Neuronal stem cell (in vitro differentiated cells): Measurements from ENCODE around the gene PCBP4.
A peak's percentile ranks its signal among the peaks of the same experiment; 100 is the strongest.

Experiments
- DNase-seq: peaks from one replicate; pipeline ENCODE4 v3.0.0-alpha.2; 2013; ENCODE audit warnings: low spot score
- H2AFZ ChIP-seq: one replicate; pipeline ENCODE4 v1.6.1; 2013; ENCODE audit warnings: mild to moderate bottlenecking, low read length, inconsistent platforms
- H2AK5ac ChIP-seq: 2 replicates; pipeline ENCODE4 v1.6.1; 2013; ENCODE audit warnings: low read depth, mild to moderate bottlenecking, inconsistent platforms, low read length, moderate library complexity, mixed read lengths
- H2BK120ac ChIP-seq: 2 replicates; pipeline ENCODE4 v1.6.1; 2013; ENCODE audit warnings: low read depth, mild to moderate bottlenecking, inconsistent platforms, low read length, moderate library complexity, mixed read lengths
- H2BK12ac ChIP-seq: one replicate; pipeline ENCODE4 v1.6.1; 2013; ENCODE audit warnings: low read length, inconsistent platforms
- H2BK15ac ChIP-seq: 2 replicates; pipeline ENCODE4 v1.6.1; 2013; ENCODE audit warnings: mild to moderate bottlenecking, low read length, inconsistent platforms, mixed read lengths
- H2BK5ac ChIP-seq: one replicate; pipeline ENCODE4 v1.6.1; 2013; ENCODE audit warnings: inconsistent platforms, mild to moderate bottlenecking, low read length, moderate library complexity
- H3K14ac ChIP-seq: one replicate; pipeline ENCODE4 v1.6.1; 2013; ENCODE audit warnings: low read length, inconsistent platforms
- H3K18ac ChIP-seq: 2 replicates; pipeline ENCODE4 v1.6.1; 2013; ENCODE audit warnings: low read length, inconsistent platforms
- H3K23ac ChIP-seq: 2 replicates; pipeline ENCODE4 v1.6.1; 2013; ENCODE audit warnings: low read depth, mild to moderate bottlenecking, mixed read lengths, low read length, inconsistent platforms; ENCODE audit not compliant: poor library complexity
- H3K27ac ChIP-seq: replicated peaks from 3 replicates; pipeline ENCODE4 v1.5.1; 2013; ENCODE audit warnings: low read length, inconsistent platforms
- H3K27me3 ChIP-seq, 3 experiments: 2 replicates each; pipeline ENCODE4 v1.6.1; 2013; ENCODE audit warnings: low read length in 3 of 3, mild to moderate bottlenecking in 2 of 3, inconsistent platforms in 1 of 3, low read depth in 1 of 3, mixed read lengths in 1 of 3, moderate library complexity in 1 of 3; ENCODE audit not compliant: control insufficient read depth in 3 of 3, insufficient read depth in 3 of 3
- H3K36me3 ChIP-seq, 2 donors: replicated peaks in 1 of 2; 2 replicates each; pipeline ENCODE4 v1.6.1; 2013; ENCODE audit warnings: low read length in 2 of 2; ENCODE audit not compliant: control insufficient read depth in 2 of 2, insufficient read depth in 2 of 2
- H3K4ac ChIP-seq: 2 replicates; pipeline ENCODE4 v1.6.1; 2013; ENCODE audit warnings: inconsistent platforms, mild to moderate bottlenecking, low read length, moderate library complexity
- H3K4me1 ChIP-seq, 2 donors: 1 replicate in 1 of 2; 2 replicates in 1 of 2; pipeline ENCODE4 v1.6.1; 2013; ENCODE audit warnings: low read length in 2 of 2, low read depth in 1 of 2; ENCODE audit not compliant: control insufficient read depth in 2 of 2, insufficient read depth in 1 of 2
- H3K4me2 ChIP-seq: one replicate; pipeline ENCODE4 v1.6.1; 2013; ENCODE audit warnings: mild to moderate bottlenecking, low read length, inconsistent platforms; ENCODE audit not compliant: insufficient read depth, poor library complexity, severe bottlenecking
- H3K4me3 ChIP-seq, 2 donors: 2 replicates each; pipeline ENCODE4 v1.5.1; 2013; ENCODE audit warnings: low read length in 2 of 2, mild to moderate bottlenecking in 2 of 2, inconsistent platforms in 1 of 2, moderate library complexity in 1 of 2
- H3K79me1 ChIP-seq: one replicate; pipeline ENCODE4 v1.6.1; 2013; ENCODE audit warnings: low read depth, mild to moderate bottlenecking, inconsistent platforms, low read length, moderate library complexity
- H3K9ac ChIP-seq: one replicate; pipeline ENCODE4 v1.6.1; 2013; ENCODE audit warnings: mild to moderate bottlenecking, low read depth, low read length, inconsistent platforms; ENCODE audit not compliant: poor library complexity
- H3K9me3 ChIP-seq, 2 donors: replicated peaks in 1 of 2; 2 replicates each; pipeline versions ENCODE3 to v1.6.1; 2013; ENCODE audit warnings: low read length in 2 of 2, mild to moderate bottlenecking in 2 of 2, inconsistent platforms in 1 of 2, low read depth in 1 of 2, mixed read lengths in 1 of 2, moderate library complexity in 1 of 2; ENCODE audit not compliant: control insufficient read depth in 2 of 2, insufficient read depth in 1 of 2
- H4K8ac ChIP-seq: one replicate; pipeline ENCODE4 v1.6.1; 2013; ENCODE audit warnings: low read depth, mild to moderate bottlenecking, inconsistent platforms, low read length, moderate library complexity
- H4K91ac ChIP-seq: one replicate; pipeline ENCODE4 v1.6.1; 2013; ENCODE audit warnings: low read length, low read depth, mild to moderate bottlenecking, inconsistent platforms; ENCODE audit not compliant: poor library complexity
- WGBS, 2 donors: extraction: QIAGEN DNeasy Blood & Tissue Kit; methylation state at CpG; one replicate each; pipeline ENCODE4 v1.1.7; 2013; ENCODE audit warnings: missing lambda C conversion rate in 2 of 2, mixed read lengths in 1 of 2; ENCODE audit not compliant: insufficient read length in 2 of 2, insufficient replicate concordance in 1 of 2; ENCODE audit errors: extremely low coverage in 2 of 2; 5-methylcytosine and 5-hydroxymethylcytosine counted together

The PCBP4 gene

DNA sequence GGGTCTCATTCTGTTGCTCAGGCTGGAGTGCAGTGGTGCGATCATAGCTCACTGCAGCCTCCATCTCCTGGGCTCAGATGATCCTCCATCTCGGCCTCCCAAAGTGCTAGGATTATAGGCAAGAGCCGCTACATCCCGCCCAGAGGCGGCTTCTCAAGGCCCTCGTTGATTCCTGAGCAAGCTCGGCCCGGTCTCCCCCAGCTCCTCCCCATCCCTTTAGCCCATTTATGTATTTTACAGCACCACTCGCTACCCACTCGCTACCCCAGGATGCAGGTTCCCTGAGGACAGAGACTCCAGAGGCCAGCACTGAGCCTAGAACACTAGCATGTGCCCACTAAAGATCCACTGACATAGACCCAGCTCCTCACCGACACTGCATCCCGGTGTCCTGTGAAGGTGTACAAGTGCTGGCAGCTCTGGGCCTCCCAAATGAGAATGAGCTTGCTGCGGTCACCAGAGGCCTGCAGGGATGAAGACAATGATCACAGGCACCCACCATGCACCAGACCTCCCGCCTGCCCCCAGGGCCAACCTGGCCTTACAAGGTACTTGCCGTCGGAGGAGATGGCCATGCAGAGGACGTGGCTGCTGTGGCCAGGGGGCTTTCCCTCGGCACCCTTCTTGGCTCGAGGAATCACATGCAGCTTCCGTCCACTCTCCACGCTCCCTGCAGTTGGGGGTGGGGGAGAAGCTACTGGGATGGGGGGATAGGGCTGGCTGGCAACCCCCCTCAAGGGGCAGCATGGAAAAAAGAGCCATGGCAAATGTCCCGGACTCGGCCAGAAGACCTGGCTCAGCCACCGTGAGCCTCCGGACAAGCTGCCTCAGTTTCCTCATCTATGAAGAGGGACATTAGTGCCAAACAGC is 31.1 kb downstream of the PCBP4 start:
- no peak overlapping the region for H3K4me2 ChIP-seq
- no peak overlapping the region for H3K9ac ChIP-seq
- no CpG with 5 or more reads among the region's 25 CpGs for WGBS, 2 donors
- H3K27me3 ChIP-seq = no peaks in the 10 kb centered on the region
- no peak overlapping the region for H2BK5ac ChIP-seq
- H4K8ac ChIP-seq = no peak overlapping the region
- peaks cover 45 to 75% of the 10 kb centered on the region in 2 donors for H3K36me3 ChIP-seq
- no peak overlapping the region for H2BK120ac ChIP-seq
- H3K4ac ChIP-seq = no peak overlapping the region
- H3K4me3 ChIP-seq = no peak overlapping the region
- no peak overlapping the region for H4K91ac ChIP-seq
- H3K79me1 ChIP-seq = peaks cover 4% of the 10 kb centered on the region
- no peak overlapping the region for H3K23ac ChIP-seq
- no peaks in the 10 kb centered on the region for H3K9me3 ChIP-seq
- no peak overlapping the region for H2BK15ac ChIP-seq
- H3K27ac ChIP-seq = no peak overlapping the region
- no peak overlapping the region for H2AK5ac ChIP-seq
- H3K14ac ChIP-seq = no peak overlapping the region
- H2BK12ac ChIP-seq = no peak overlapping the region
- DNase-seq = no peak
- peaks cover 0 to 3% of the 10 kb centered on the region in 2 donors for H3K4me1 ChIP-seq
- no peak overlapping the region for H2AFZ ChIP-seq
- H3K18ac ChIP-seq = no peak overlapping the region

- peaks cover 3% of the 10 kb centered on the region for H3K79me1 ChIP-seq
- H3K27ac ChIP-seq = no peak overlapping the region
- no peak overlapping the region for H3K18ac ChIP-seq
Measured at GRCh38 chr3:51934991-51935885, 32.0 kb downstream of the PCBP4 start.

DNA sequence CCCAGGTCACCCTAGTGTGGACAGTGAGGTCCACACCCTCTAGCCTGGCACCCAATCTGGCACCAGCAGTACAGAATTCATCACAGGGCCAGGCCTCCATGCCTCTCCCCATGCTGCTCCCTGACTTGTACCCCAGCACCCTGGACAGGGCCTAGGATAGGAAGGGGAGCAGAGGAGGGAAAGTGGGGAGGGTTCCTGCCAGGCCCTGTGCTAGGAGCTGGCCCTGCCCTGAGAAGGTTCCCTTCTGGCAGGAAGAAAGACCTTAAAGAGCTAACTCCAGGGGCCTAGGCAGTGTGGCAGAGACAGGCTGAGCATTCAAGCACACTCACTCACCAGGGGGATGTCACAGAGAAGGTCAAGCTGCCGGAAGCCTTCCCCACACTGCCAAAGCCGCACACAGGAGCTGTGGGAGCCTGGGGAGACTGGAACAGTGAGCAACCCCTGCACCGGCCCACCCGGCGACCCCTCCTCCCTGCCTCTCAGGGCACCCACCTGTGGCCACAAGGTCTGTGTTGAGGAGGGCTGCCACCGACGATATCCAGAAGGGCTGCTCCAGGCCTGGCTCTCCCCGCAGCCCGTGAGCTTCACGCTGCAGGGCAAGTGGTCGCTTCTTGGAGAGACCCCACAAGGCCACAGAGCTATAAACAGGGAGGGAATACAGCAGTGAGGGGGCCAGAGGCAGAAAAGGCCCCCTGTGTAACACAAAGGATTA is 33.0 kb downstream of the PCBP4 start:
- H4K8ac ChIP-seq = no peak overlapping the region
- no peak overlapping the region for H2BK120ac ChIP-seq
- no peak overlapping the region for H3K9ac ChIP-seq
- H3K4me3 ChIP-seq = no peak overlapping the region
- H2BK15ac ChIP-seq = no peak overlapping the region
- no peaks in the 10 kb centered on the region for H3K9me3 ChIP-seq
- no peak overlapping the region for H3K4ac ChIP-seq
- no peak overlapping the region for H2BK5ac ChIP-seq
- no peak overlapping the region for H3K23ac ChIP-seq
- H4K91ac ChIP-seq = no peak overlapping the region
- H3K4me1 ChIP-seq = no peaks in the 10 kb centered on the region
- no peak overlapping the region for H2AFZ ChIP-seq
- H3K4me2 ChIP-seq = no peak overlapping the region
- H2BK12ac ChIP-seq = no peak overlapping the region
- H3K18ac ChIP-seq = no peak overlapping the region
- H2AK5ac ChIP-seq = no peak overlapping the region
- H3K36me3 ChIP-seq = peaks cover 49 to 77% of the 10 kb centered on the region in 2 donors
- no peaks in the 10 kb centered on the region for H3K27me3 ChIP-seq
- peaks cover 3% of the 10 kb centered on the region for H3K79me1 ChIP-seq
- H3K14ac ChIP-seq = no peak overlapping the region
- no CpG with 5 or more reads among the region's 11 CpGs for WGBS, 2 donors
- no peak for DNase-seq
- no peak overlapping the region for H3K27ac ChIP-seq

More at GRCh38 chr3:51934991-51935885, 32.0 kb downstream of the PCBP4 start:
- Histone ChIP-seq H4K8ac (no peak overlapping the region), H2BK15ac (no peak overlapping the region), H3K4ac (no peak overlapping the region), H3K4me1 (no peaks in the 10 kb centered on the region), H2BK5ac (no peak overlapping the region), H3K4me2 (no peak overlapping the region), H3K9me3 (no peaks in the 10 kb centered on the region), H2AFZ (no peak overlapping the region), H4K91ac (no peak overlapping the region), H3K4me3 (no peak overlapping the region), H3K14ac (no peak overlapping the region), H3K23ac (no peak overlapping the region), H2AK5ac (no peak overlapping the region), H3K9ac (peak overlapping the region; percentile 7), H3K36me3 (peaks cover 48 to 78% of the 10 kb centered on the region in 2 donors), H2BK120ac (no peak overlapping the region), H3K27me3 (no peaks in the 10 kb centered on the region), H2BK12ac (no peak overlapping the region)
- DNase-seq = no peak
- WGBS, 2 donors = no CpG with 5 or more reads among the region's 28 CpGs
